ENCODE data around the gene C2orf66.

DNA sequence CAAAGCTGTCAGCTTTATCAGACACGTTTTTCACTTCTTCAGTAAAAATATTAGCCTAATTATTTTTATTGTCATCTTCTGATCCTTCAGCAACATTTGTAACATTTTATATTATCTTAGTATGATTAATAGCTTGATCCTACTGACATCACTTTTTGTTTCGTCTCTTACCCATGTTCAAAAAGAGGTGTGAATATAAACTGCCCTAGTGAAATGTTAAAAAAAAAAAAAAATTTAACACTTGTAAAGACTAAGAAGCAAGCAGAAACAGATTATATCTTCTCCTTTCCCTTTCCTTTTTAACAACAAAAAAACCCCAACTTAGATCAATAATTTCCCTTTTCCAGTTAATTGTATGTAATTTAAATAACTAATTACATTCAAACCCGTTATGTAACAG lies 36.2 kb upstream of the C2orf66 start:
- TF ChIP-seq POLR2A (IDR thresholded peaks at IDR 0.05; ENCODE audit: low read depth, low read length) (no peak), POLR2AphosphoS5 (IDR thresholded peaks at IDR 0.05; ENCODE audit: insufficient read depth, low read depth, low read length) (no peak), MAX (IDR thresholded peaks at IDR 0.05; ENCODE audit: insufficient read depth, insufficient read length) (no peak), EZH2 (IDR thresholded peaks at IDR 0.05; ENCODE audit: borderline replicate concordance, low read depth, low read length, severe bottlenecking) (no peak), JUN (IDR thresholded peaks at IDR 0.05; ENCODE audit: borderline replicate concordance, insufficient read depth, insufficient read length, low read depth) (no peak), GATA2 (IDR thresholded peaks at IDR 0.05; ENCODE audit: insufficient read depth, insufficient read length, low read depth, low read length) (no peak), FOS (IDR thresholded peaks at IDR 0.05; ENCODE audit: borderline replicate concordance, insufficient read depth, low read length) (no peak)
- TF ChIP-seq, protein P1, sequence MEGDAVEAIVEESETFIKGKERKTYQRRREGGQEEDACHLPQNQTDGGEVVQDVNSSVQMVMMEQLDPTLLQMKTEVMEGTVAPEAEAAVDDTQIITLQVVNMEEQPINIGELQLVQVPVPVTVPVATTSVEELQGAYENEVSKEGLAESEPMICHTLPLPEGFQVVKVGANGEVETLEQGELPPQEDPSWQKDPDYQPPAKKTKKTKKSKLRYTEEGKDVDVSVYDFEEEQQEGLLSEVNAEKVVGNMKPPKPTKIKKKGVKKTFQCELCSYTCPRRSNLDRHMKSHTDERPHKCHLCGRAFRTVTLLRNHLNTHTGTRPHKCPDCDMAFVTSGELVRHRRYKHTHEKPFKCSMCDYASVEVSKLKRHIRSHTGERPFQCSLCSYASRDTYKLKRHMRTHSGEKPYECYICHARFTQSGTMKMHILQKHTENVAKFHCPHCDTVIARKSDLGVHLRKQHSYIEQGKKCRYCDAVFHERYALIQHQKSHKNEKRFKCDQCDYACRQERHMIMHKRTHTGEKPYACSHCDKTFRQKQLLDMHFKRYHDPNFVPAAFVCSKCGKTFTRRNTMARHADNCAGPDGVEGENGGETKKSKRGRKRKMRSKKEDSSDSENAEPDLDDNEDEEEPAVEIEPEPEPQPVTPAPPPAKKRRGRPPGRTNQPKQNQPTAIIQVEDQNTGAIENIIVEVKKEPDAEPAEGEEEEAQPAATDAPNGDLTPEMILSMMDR (IDR thresholded peaks at IDR 0.05; ENCODE audit: extremely low read depth in 1 of 2, insufficient read depth in 1 of 2, low read depth in 1 of 2, low read length in 2 of 2): no peak

Measured in endothelial cell of umbilical vein (primary cell).